Colon (tissue), 2 donors: Measurements from ENCODE around the gene ZNF419.

Experiments used
- FAIRE-seq: peaks from 2 replicates; lab custom pipeline; 2012; peaks lifted over from hg19 to GRCh38; lab: Jason Lieb, UNC
- donor health status: control.
- donor health status: control.

Gene ZNF419

GRCh38 chr19:57537953-57538547 lies 50.5 kb downstream of the ZNF419 start:
- FAIRE-seq, result no peak
